IPS DF 4.7 (cell line): ENCODE measurements around the gene CSNK1E.

Experiments used
- DNase-seq: peaks from one replicate; pipeline ENCODE4 v3.0.0-alpha.2; 2013; ENCODE audit warnings: low spot score; ENCODE audit errors: extremely low read depth

CSNK1E gene

DNA sequence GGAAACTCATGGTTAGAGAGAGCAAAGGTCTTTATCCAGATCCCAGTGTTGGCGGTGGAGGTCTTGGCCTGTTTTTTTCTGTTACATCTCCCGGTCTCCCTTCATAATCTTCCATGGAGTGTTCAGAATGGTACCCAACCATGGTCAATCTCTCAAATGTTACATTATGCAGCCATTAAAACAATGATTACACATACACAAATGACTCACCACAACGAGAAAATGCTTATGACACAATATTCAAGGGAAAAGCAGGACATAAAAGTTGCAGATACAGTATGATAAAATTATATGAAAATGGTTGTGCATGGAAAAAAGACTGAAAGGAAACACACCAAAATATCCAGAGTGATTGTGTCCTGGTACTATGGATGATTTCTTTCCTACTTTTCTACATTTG, 17.8 kb upstream of the CSNK1E start:
- no peak for DNase-seq

DNA sequence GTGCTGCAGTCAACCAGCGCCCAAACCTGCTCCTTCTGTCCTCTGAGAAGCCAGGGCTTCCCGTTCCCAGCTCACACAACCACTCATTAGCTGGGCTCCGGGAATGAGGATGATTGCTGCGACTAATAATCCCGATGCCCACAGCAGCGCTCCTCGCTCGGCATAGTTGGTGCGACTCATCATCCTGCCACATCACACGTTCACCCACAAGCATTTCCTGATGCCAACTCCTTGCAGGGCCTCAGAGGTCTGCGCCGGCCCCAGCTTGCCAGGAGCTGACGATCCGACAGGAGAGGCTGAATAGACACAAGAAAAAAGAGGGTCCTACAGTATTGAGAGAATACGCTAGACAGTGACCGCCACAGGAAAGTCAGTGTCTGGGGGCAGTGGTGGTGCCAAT, 10.6 kb upstream of the CSNK1E start:
- no peak for DNase-seq

GRCh38 chr22:38327396-38327795, 10.2 kb upstream of the CSNK1E start:
- DNase-seq = no peak

DNA sequence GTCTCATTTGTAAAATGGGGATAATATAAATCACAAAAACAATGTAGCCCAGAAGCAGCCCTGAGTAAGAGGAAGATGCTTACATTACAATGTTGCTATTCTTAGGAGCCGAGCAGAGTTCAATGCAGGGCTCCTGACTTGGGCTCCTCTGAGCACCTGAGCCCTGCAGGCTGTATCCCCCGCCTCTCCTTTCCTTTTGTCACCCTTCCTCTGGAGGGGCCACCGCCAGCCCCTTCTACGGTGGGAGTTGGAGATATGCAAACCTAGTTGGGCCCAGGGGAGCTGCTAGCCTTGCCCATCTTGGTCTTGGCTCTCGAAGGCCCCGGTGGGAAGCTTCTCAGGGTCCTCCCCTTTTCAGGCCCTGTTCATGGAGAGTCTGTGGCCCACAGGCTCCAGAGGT, 8.4 kb upstream of the CSNK1E start:
- DNase-seq = no peak

GRCh38 chr22:38320605-38321402, 3.6 kb upstream of the CSNK1E start:
- DNase-seq = no peak

- no peak for DNase-seq
These were observed 1.9 kb upstream of the CSNK1E start for GRCh38 chr22:38318792-38319773.

GRCh38 chr22:38317995-38318715, 922 bp upstream of the CSNK1E start:
- no peak for DNase-seq

GRCh38 chr22:38316364-38317121, 690 bp downstream of the CSNK1E start:
- no peak for DNase-seq

DNA sequence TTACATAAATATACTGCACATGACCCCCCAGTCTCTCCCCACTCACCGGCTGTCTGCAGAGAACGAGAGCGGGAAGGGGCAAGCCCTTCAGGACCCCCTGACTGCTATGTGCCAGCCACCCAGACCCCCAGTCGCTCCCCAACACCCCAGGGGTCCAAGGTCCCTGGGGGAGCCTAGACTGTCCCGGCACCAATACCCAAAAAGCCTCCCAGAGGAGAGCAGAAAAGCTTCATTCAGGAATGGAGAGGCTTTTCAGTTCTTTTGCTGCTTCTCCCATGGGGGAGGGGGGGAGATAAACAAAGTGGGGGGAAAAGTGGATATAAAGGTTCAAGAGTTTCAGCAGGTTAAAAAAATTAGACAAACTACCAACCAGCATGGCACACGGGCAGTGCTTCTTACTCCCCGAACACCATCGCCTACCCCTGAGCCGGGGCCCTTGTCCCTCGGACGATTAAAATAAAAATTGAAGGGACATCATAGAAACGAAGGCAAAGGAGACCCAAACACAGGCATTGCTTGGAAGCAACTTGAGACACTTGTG, 1.3 kb downstream of the CSNK1E start:
- no peak for DNase-seq

- no peak for DNase-seq
These were observed 2.1 kb downstream of the CSNK1E start for GRCh38 chr22:38314933-38315822.

DNA sequence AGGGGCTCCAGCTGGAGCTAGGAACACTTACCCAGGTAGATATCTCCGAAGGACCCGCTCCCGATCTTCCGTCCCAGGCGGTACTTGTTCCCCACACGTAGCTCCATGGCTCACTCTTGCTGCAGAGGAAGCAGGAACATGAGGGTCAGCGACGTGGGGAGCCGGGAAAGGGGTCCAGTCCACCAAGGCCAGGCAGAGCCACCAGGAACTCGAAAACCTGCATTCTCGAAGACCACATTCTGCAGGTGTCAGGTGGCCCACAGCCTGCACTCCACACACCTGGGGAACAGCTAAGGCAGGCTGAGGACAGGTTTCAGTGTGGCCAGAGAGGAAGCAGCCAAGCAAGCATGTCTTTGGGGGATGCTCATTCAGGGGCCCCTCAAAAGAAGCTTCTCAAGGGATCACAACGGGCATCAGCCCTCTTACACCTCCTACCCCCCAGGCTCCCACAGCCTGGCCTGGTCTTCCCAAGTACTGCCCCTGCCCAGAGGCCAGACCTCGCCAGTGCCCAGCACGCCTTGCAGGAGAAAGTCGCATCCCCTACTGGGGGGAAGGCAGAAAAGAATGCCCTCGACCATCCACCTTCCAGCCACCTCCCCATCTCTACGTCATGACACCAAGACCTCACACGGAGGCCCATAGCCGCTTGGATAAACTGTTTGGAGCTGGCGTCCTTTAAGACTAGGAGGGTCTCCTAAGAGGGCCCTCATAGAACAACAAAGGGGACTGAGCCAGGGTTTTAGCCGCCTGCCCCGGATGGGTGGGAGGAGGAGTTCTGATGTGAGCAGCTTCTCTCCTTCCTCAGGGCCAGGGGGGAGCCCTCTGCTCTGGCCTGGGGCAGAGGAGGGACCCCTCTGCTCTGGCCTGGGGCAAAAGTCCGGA, 2.9 kb downstream of the CSNK1E start:
- DNase-seq = no peak

DNA sequence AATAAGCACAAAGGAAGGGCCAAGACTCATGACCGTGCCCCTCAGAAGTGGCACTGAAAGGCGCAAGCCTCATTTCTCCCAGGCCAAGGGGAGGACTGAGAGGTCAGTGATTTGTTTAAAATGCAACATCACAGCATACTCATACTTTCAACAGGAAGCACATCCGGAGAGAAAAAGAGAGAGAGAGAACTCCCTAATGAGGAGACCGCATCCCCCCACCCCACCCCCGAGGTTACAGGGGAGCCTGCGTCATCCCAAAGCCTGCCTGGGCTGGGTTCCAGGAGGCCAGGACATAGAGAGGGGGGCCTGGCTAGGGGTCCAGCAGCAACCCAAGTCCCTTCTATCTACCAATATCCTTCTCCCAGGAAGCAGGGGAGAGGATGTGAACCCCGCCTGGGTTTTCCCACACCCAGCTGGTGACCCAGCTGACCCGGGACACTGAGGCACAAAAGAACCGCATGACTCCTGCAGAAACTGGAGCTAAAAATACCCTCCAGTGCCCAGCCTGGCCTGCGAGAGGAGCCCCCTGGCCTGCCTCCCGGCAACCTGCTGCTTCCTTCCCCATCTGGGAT, 3.8 kb downstream of the CSNK1E start:
- no peak for DNase-seq

GRCh38 chr22:38312261-38312800, 4.9 kb downstream of the CSNK1E start:
- no peak for DNase-seq

DNA sequence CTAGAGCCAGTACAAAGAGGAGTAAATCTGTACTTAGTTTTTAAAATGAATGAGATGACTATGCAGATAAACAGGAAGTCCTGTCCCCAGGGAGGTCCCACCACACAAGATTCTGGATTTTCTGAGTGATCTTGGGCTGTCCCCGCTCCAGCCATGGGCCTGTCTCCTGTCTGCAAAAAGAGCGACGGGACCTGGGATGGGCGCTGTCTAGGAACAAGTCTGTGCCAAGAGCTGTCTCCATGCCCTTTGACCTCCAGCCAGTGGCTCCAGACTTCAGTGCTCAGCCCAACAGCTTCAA, 6.0 kb downstream of the CSNK1E start:
- no peak for DNase-seq

GRCh38 chr22:38310518-38311322, 6.5 kb downstream of the CSNK1E start:
- DNase-seq = no peak

DNA sequence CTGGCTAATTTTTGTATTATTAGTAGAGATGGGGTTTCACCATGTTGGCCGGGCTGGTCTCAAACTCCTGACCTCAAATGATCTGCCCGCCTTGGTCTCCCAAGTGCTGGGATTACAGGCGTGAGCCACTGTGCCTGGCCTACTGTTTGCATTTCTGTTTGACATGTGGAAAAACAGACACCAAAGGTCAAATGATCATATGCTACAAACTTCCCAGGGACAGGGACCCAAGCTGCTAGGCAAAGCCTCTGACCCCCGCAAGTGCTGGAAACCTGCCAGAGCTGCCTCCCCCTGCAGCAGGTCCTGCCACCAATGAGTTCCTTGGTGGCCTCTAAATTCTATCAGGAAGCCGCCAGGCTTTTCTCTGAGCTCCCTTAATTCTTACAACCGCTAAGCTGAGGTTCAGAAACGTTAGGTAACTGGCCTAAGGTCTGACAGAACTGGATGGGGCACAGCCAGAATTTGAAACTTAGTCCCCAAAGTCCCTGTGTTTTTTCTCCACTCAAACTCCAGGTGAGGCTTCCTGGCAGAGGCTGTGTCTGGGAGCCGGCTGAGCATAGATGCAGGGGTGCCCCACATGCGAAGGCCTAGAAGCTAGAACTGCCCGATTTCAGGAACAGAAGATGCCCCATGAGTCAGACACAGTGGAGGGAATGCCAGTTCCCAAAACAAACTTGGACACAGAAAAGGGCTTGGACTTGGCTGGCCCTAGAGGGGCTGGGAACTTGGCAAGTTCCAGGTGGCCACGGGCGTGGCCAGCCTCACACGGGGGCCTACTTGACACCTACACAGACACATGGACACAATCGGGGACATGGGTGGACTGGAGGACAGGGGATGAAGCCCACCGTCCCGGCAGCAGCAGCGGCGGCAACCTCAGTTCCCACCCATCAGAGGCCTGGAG, 7.4 kb downstream of the CSNK1E start:
- no peak for DNase-seq
